Heart left ventricle (tissue), 16 donors: ENCODE results near the gene PIPOX. TPM values are rescaled to one million over a fixed set of nuclear protein-coding genes. Genes with fewer than 3 reads are reported as not detected.
A peak's percentile ranks its signal among the peaks of the same experiment; 100 is the strongest.

Source experiments
- ATAC-seq, 4 donors: fragments of 200-7000 bp; cut with Tn5 transposase; one replicate each; pipeline ENCODE4 v1.9.1; 2020 to 2022; ENCODE audit warnings: moderate library complexity in 4 of 4, mild to moderate bottlenecking in 3 of 4, moderate number of reproducible peaks in 1 of 4
- DNase-seq, 5 donors: peaks; one replicate each; pipeline ENCODE4 v3.0.0-alpha.2; 2020
- H3K27ac ChIP-seq, 12 donors: fragments of 200-600 bp; sonication (generic) in 4 of 12; one replicate each; pipeline versions ENCODE4 v1.5.0 to v1.8.0; 2016 to 2022; ENCODE audit warnings: mild to moderate bottlenecking in 2 of 12
- H3K27me3 ChIP-seq, 9 donors: fragments of 200-600 bp; sonication (generic) in 2 of 9; one replicate each; pipeline versions ENCODE4 v1.5.1 to v1.8.0; 2016 to 2022; ENCODE audit warnings: mild to moderate bottlenecking in 3 of 9
- H3K36me3 ChIP-seq, 9 donors: fragments of 200-600 bp; sonication (generic) in 2 of 9; one replicate each; pipeline versions ENCODE4 v1.5.0 to v1.8.0; 2018 to 2022; ENCODE audit warnings: mild to moderate bottlenecking in 2 of 9
- H3K4me1 ChIP-seq, 12 donors: fragments of 200-600 bp; sonication (generic) in 4 of 12; one replicate each; pipeline versions ENCODE4 v1.5.0 to v1.8.0; 2016 to 2022; ENCODE audit warnings: mild to moderate bottlenecking in 3 of 12
- H3K4me3 ChIP-seq, 12 donors: fragments of 200-600 bp; sonication (generic) in 4 of 12; one replicate each; pipeline versions ENCODE4 v1.5.0 to v1.8.0; 2017 to 2022; ENCODE audit warnings: mild to moderate bottlenecking in 9 of 12, moderate library complexity in 4 of 12
- H3K9me3 ChIP-seq, 12 donors: fragments of 200-600 bp; sonication (generic) in 4 of 12; one replicate each; pipeline versions ENCODE4 v1.5.0 to v1.8.0; 2016 to 2022; ENCODE audit warnings: mild to moderate bottlenecking in 1 of 12
- POLR2A ChIP-seq, 2 donors: fragments of 450-650 bp; IDR thresholded peaks; one replicate each; pipeline ENCODE4 v1.6.1; 2017; ENCODE audit warnings: antibody characterized with exemption in 2 of 2, mild to moderate bottlenecking in 2 of 2, moderate library complexity in 2 of 2
- WGBS, 4 donors: extraction: QIAGEN DNeasy Blood & Tissue Kit in 2 of 4; methylation state at CpG; one replicate each; pipeline versions ENCODE4 v1.1.5 to v1.1.7; 2013 to 2018; 5-methylcytosine and 5-hydroxymethylcytosine counted together
- intact Hi-C, 10 donors: fragments of 100-400 bp; cut with DNase I; formaldehyde crosslinking; loops; one replicate each; pipeline versions ENCODE4 v1.11.1 to v1.14.2; 2022
- polyA plus RNA-seq, 2 donors: library from polyadenylated mRNA; stranded (reverse); fragments of 200-250 nt; gene quantifications; one replicate each; pipeline ENCODE4 v1.2.3, GENCODE V29; 2013
- total RNA-seq, 9 donors: library from RNA; depleted of rRNA in 2 of 9; stranded (reverse); fragments of >200 nt in 2 of 9; fragmentation: NEBNext Ultra II Directional in 3 of 9; extraction: Animal tissue kit (Norgen Biotek cat#: 25700) in 3 of 9; gene quantifications; one replicate each; pipeline versions ENCODE4 v1.1.0 to v1.2.4, GENCODE V29; 2016 to 2023
- TF ChIP-seq, protein P1 (sequence below), 12 donors: fragments of 200-600 bp; sonication (generic) in 4 of 12; IDR thresholded peaks; one replicate each; pipeline versions ENCODE4 v1.5.0 to v1.8.0; 2018 to 2022; ENCODE audit warnings: antibody characterized with exemption in 12 of 12, mild to moderate bottlenecking in 5 of 12
- donor health status: ischemic (EF 13 %, LVEDD 7.1; RV severe dilation, severe dysfunction).
- donor health status: healthy with polysubstance abuse.
- donor health status: DM: no; HTN: yes; CAD: no.
- donor health status: DM: no; HTN: no; CAD: no.
- donor health status: ischemic (EF 25% LVEDD 6.9; RV normal size, moderate dysfunction).
- donor health status: ischemic (EF 25% LVEDD 5.7; RV mildly dilated, moderate dysfunction).
- donor health status: healthy.
- donor health status: DM: yes; HTN: yes; CAD: no.
- donor health status: ischemic (EF 35%, LVEDD 5.7; RV mildly dilated, moderate dysfunction).
- donor health status: nonischemic (EF 11% LVEDD 7.7; RV severe dilation, severe dysfunction).
- donor health status: DM: yes; HTN: yes; CAD: no.
- donor health status: PGD.
- donor health status: ischemic (EF 29% LVEDD 5.4; RV normal size, mild dysfunction).
- donor health status: nonischemic (EF 23%, LVEDD 6.1; RV moderate dilation, normal function).

The PIPOX gene
- total and polyA plus RNA-seq, 11 donors, result 0.11 to 5.2 (median 0.84) TPM; not detected in 1

GRCh38 chr17:29039764-29040598 lies 3.0 kb upstream of the PIPOX start:
- H3K4me3 ChIP-seq, result no peak overlapping the region
- no peak for ATAC-seq

DNA sequence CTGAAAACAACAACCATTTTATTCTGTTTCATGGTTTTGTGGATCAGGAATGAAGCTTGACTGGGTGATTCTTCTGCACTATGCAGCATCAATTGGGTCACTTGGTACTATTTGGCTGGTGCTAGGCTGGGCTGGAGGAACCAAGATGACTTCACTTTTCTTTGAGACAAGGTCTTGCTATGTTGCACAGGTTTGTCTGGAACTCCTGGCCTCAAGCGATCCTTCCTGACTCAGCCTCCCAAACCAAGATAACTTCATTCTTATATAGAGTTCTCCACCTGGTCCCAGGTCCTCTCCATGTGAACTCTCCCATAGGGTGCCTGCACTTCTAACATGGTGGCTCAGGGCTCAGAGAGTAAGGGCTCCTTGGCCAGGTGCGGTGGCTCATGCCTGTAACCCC lies 1.9 kb upstream of the PIPOX start:
- ATAC-seq, result no peak
- H3K27me3 ChIP-seq, result peaks cover 0 to 22% (median 0%) of the 10 kb centered on the region in 9 donors
- intact Hi-C loops, result no loop called here
- H3K36me3 ChIP-seq, result no peaks in the 10 kb centered on the region
- H3K27ac ChIP-seq, result no peak overlapping the region
- WGBS, 4 donors, result 94 to 100% (median 98%) methylated on average over 2 of the region's 2 CpGs
- H3K9me3 ChIP-seq, result no peaks in the 10 kb centered on the region
- TF ChIP-seq, protein P1, sequence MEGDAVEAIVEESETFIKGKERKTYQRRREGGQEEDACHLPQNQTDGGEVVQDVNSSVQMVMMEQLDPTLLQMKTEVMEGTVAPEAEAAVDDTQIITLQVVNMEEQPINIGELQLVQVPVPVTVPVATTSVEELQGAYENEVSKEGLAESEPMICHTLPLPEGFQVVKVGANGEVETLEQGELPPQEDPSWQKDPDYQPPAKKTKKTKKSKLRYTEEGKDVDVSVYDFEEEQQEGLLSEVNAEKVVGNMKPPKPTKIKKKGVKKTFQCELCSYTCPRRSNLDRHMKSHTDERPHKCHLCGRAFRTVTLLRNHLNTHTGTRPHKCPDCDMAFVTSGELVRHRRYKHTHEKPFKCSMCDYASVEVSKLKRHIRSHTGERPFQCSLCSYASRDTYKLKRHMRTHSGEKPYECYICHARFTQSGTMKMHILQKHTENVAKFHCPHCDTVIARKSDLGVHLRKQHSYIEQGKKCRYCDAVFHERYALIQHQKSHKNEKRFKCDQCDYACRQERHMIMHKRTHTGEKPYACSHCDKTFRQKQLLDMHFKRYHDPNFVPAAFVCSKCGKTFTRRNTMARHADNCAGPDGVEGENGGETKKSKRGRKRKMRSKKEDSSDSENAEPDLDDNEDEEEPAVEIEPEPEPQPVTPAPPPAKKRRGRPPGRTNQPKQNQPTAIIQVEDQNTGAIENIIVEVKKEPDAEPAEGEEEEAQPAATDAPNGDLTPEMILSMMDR (IDR thresholded peaks at IDR 0.05), result no peak
- no peak for TF ChIP-seq POLR2A (IDR thresholded peaks at IDR 0.05)
- H3K4me1 ChIP-seq, result peaks cover 0 to 37% (median 3%) of the 10 kb centered on the region in 12 donors
- H3K4me3 ChIP-seq, result no peak overlapping the region
- no peak for DNase-seq

More at GRCh38 chr17:29039764-29040598, 3.0 kb upstream of the PIPOX start:
- no peak for DNase-seq
- intact Hi-C loops, result no loop called here
- peaks cover 0 to 5% (median 0%) of the 10 kb centered on the region in 12 donors for H3K9me3 ChIP-seq
- TF ChIP-seq, protein P1 (IDR thresholded peaks at IDR 0.05), result no peak
- no peak for TF ChIP-seq POLR2A (IDR thresholded peaks at IDR 0.05)
- H3K36me3 ChIP-seq, result no peaks in the 10 kb centered on the region
- H3K27me3 ChIP-seq, result peaks cover 0 to 20% (median 0%) of the 10 kb centered on the region in 9 donors
- no peak overlapping the region for H3K27ac ChIP-seq
- 78 to 89% (median 81%) methylated on average over 13 of the region's 13 CpGs for WGBS, 4 donors
- peaks cover 0 to 33% (median 3%) of the 10 kb centered on the region in 12 donors for H3K4me1 ChIP-seq

- Histone ChIP-seq H3K4me1 (peaks cover 0 to 40% (median 3%) of the 10 kb centered on the region in 12 donors), H3K9me3 (no peaks in the 10 kb centered on the region), H3K4me3 (no peak overlapping the region), H3K27me3 (peaks cover 0 to 26% (median 0%) of the 10 kb centered on the region in 9 donors), H3K36me3 (no peaks in the 10 kb centered on the region), H3K27ac (peak overlapping the region in 1 of 12 donors; percentile 89)
- 91 to 95% (median 94%) methylated on average over 6 of the region's 6 CpGs for WGBS, 4 donors
- ATAC-seq, result no peak
- intact Hi-C loops, result no loop called here
- no peak for DNase-seq
- TF ChIP-seq, protein P1 (IDR thresholded peaks at IDR 0.05), result no peak
- TF ChIP-seq POLR2A (IDR thresholded peaks at IDR 0.05), result no peak
Measured at GRCh38 chr17:29041571-29041970, 1.4 kb upstream of the PIPOX start.

GRCh38 chr17:29042026-29042678 lies 789 bp upstream of the PIPOX start:
- intact Hi-C loops, result no loop called here
- ATAC-seq (no peak), DNase-seq (no peak)
- Histone ChIP-seq H3K4me3 (peak overlapping the region in 1 of 12 donors; percentile 6), H3K27ac (peak overlapping the region in 1 of 12 donors; percentile 89), H3K36me3 (no peaks in the 10 kb centered on the region), H3K27me3 (peaks cover 0 to 26% (median 0%) of the 10 kb centered on the region in 9 donors), H3K9me3 (no peaks in the 10 kb centered on the region), H3K4me1 (peaks cover 0 to 40% (median 3%) of the 10 kb centered on the region in 12 donors)
- TF ChIP-seq, protein P1 (IDR thresholded peaks at IDR 0.05), result no peak
- TF ChIP-seq POLR2A (IDR thresholded peaks at IDR 0.05), result no peak
- WGBS, 4 donors, result 85 to 86% (median 86%) methylated on average over 11 of the region's 11 CpGs
